ENCODE results near the gene ATP6V0E1.

GRCh38 chr5:172939611-172940267 is 43.8 kb upstream of the ATP6V0E1 start:
- no peak for TF ChIP-seq CTCF (IDR thresholded peaks at IDR 0.05)
- no peak for TF ChIP-seq REST (IDR thresholded peaks at IDR 0.05; ENCODE audit: insufficient read depth in 1 of 2, low read depth in 2 of 2, low read length in 1 of 2)
- no peak for TF ChIP-seq POLR2AphosphoS5 (IDR thresholded peaks at IDR 0.05; ENCODE audit: low read depth, low read length)
- TF ChIP-seq TCF7L2 (IDR thresholded peaks at IDR 0.05; ENCODE audit: low read depth, low read length): no peak
